H1 (cell line): ENCODE measurements around the gene OR8B4. TPM values are rescaled to one million over a fixed set of nuclear protein-coding genes. Genes with fewer than 3 reads are reported as not detected.

ENCODE experiments used
- CTCF ChIA-PET: fragments of 300-600 bp; sonication (Branson Sonifier 250); formaldehyde crosslinking; loops from one replicate; lab custom pipeline; 2021; ENCODE audit not compliant: partially characterized antibody; lab: Charles Lee
- POLR2A ChIA-PET: fragments of 300-600 bp; sonication (Branson Sonifier 250); formaldehyde crosslinking; loops from one replicate; lab custom pipeline; 2021; ENCODE audit warnings: inconsistent platforms; ENCODE audit not compliant: partially characterized antibody; lab: Charles Lee
- DNase-seq, 2 experiments: peaks; one replicate each; pipeline versions ENCODE4 v3.0.0 to v3.0.0-alpha.2; 2010 to 2022; ENCODE audit warnings: low spot score in 2 of 2, low read depth in 1 of 2, mixed read lengths in 1 of 2
- FAIRE-seq: peaks from 2 replicates; lab custom pipeline; 2011; peaks lifted over from hg19 to GRCh38; lab: Jason Lieb, UNC
- H2AFZ ChIP-seq: 2 replicates; pipeline ENCODE4 v1.8.1; 2012; ENCODE audit warnings: low read length, inconsistent platforms
- H2AK5ac ChIP-seq: 2 replicates; pipeline ENCODE4 v1.6.1; 2013; ENCODE audit warnings: low read depth, low read length
- H2BK120ac ChIP-seq: replicated peaks from 2 replicates; pipeline ENCODE3; 2013; ENCODE audit warnings: low read depth, low read length, inconsistent platforms
- H2BK12ac ChIP-seq: 2 replicates; pipeline ENCODE4 v1.6.1; 2013; ENCODE audit warnings: low read depth, low read length
- H2BK15ac ChIP-seq: 2 replicates; pipeline ENCODE4 v1.6.1; 2013; ENCODE audit warnings: low read length
- H2BK20ac ChIP-seq: 2 replicates; pipeline ENCODE4 v1.6.1; 2013; ENCODE audit warnings: low read length
- H2BK5ac ChIP-seq: 2 replicates; pipeline ENCODE4 v1.6.1; 2013; ENCODE audit warnings: low read depth, low read length
- H3K14ac ChIP-seq: 2 replicates; pipeline ENCODE4 v1.6.1; 2013; ENCODE audit warnings: inconsistent platforms; ENCODE audit not compliant: insufficient read length
- H3K18ac ChIP-seq: 2 replicates; pipeline ENCODE4 v1.6.1; 2013; ENCODE audit warnings: low read length; ENCODE audit errors: extremely low read depth
- H3K23ac ChIP-seq: 2 replicates; pipeline ENCODE4 v1.6.1; 2013; ENCODE audit warnings: inconsistent platforms; ENCODE audit not compliant: insufficient read length
- H3K23me2 ChIP-seq: 2 replicates; pipeline ENCODE4 v1.6.1; 2013; ENCODE audit warnings: low read depth, low read length
- H3K27ac ChIP-seq: 2 replicates; pipeline ENCODE4 v1.6.1; 2011; ENCODE audit warnings: low read depth, low read length, inconsistent platforms
- H3K27me3 ChIP-seq, 4 experiments: replicated peaks in 1 of 4; 1 replicate in 1 of 4; 2 replicates in 3 of 4; pipeline versions ENCODE4 v1.6.1 to v1.8.1; 2011 to 2013; ENCODE audit warnings: low read length in 3 of 4, mild to moderate bottlenecking in 3 of 4, inconsistent platforms in 2 of 4, mixed read lengths in 2 of 4, moderate library complexity in 1 of 4; ENCODE audit not compliant: control insufficient read depth in 3 of 4, insufficient read depth in 3 of 4; ENCODE audit errors: extremely low read depth in 1 of 4
- H3K36me3 ChIP-seq, 4 experiments: 2 replicates each; pipeline versions ENCODE4 v1.6.1 to v1.8.1; 2011 to 2013; ENCODE audit warnings: mild to moderate bottlenecking in 4 of 4, low read length in 3 of 4, moderate library complexity in 2 of 4, control low read depth in 1 of 4, inconsistent platforms in 1 of 4; ENCODE audit not compliant: insufficient read depth in 4 of 4, control insufficient read depth in 2 of 4
- H3K4ac ChIP-seq: replicated peaks from 2 replicates; pipeline ENCODE3; 2013; ENCODE audit warnings: low read length, low read depth, mixed read lengths, inconsistent platforms; ENCODE audit not compliant: insufficient read length
- H3K4me1 ChIP-seq, 4 experiments: replicated peaks in 1 of 4; 1 replicate in 1 of 4; 2 replicates in 3 of 4; pipeline versions ENCODE4 v1.6.1 to v1.8.1; 2011 to 2013; ENCODE audit warnings: low read length in 3 of 4, inconsistent platforms in 2 of 4, mixed read lengths in 1 of 4; ENCODE audit not compliant: insufficient read depth in 4 of 4, control insufficient read depth in 3 of 4
- H3K4me2 ChIP-seq, 2 experiments: 2 replicates each; pipeline versions ENCODE4 v1.6.1 to v1.8.1; 2011 to 2013; ENCODE audit warnings: low read depth in 2 of 2, low read length in 2 of 2, control low read depth in 1 of 2, inconsistent platforms in 1 of 2, mild to moderate bottlenecking in 1 of 2; ENCODE audit not compliant: insufficient read depth in 1 of 2
- H3K4me3 ChIP-seq, 4 experiments: fragments of 200-600, 300-600 bp in 1 of 4; sonication (generic), shearing (Covaris generic), sonication (Bioruptor Twin) in 1 of 4; 2 replicates each; pipeline versions ENCODE4 v1.5.1 to v1.8.1; 2011 to 2016; ENCODE audit warnings: low read length in 4 of 4, low read depth in 3 of 4, control low read depth in 2 of 4, inconsistent platforms in 2 of 4, mild to moderate bottlenecking in 2 of 4, mixed read lengths in 1 of 4, moderate library complexity in 1 of 4; ENCODE audit not compliant: insufficient read depth in 2 of 4; ENCODE audit errors: extremely low read depth in 1 of 4
- H3K56ac ChIP-seq: replicated peaks from 2 replicates; pipeline ENCODE3; 2013; ENCODE audit warnings: low read depth, mild to moderate bottlenecking, mixed read lengths, low read length, inconsistent platforms; ENCODE audit not compliant: insufficient read length
- H3K79me1 ChIP-seq: 2 replicates; pipeline ENCODE4 v1.6.1; 2013; ENCODE audit warnings: low read depth, low read length, control low read depth
- H3K79me2 ChIP-seq, 2 experiments: 2 replicates each; pipeline versions ENCODE4 v1.6.1 to v1.8.1; 2012 to 2013; ENCODE audit warnings: low read length in 2 of 2, mild to moderate bottlenecking in 2 of 2, inconsistent platforms in 1 of 2; ENCODE audit not compliant: insufficient read depth in 2 of 2, control insufficient read depth in 1 of 2
- H3K9ac ChIP-seq, 4 experiments: replicated peaks in 1 of 4; 1 replicate in 1 of 4; 2 replicates in 3 of 4; pipeline versions ENCODE4 v1.6.1 to v1.8.1; 2011 to 2013; ENCODE audit warnings: low read depth in 3 of 4, low read length in 3 of 4, control low read depth in 2 of 4, mild to moderate bottlenecking in 2 of 4, moderate library complexity in 2 of 4, inconsistent platforms in 1 of 4; ENCODE audit errors: extremely low read depth in 1 of 4
- H3K9me3 ChIP-seq, 2 experiments: 2 replicates each; pipeline versions ENCODE4 v1.6.1 to v1.8.1; 2012 to 2013; ENCODE audit warnings: mild to moderate bottlenecking in 2 of 2, moderate library complexity in 2 of 2, control low read depth in 1 of 2, inconsistent platforms in 1 of 2, low read depth in 1 of 2, low read length in 1 of 2, mixed read lengths in 1 of 2; ENCODE audit not compliant: insufficient read depth in 2 of 2
- H4K20me1 ChIP-seq, 2 experiments: replicated peaks in 1 of 2; 2 replicates each; pipeline versions ENCODE3 to v1.8.1; 2011 to 2013; ENCODE audit warnings: inconsistent platforms in 2 of 2, low read length in 2 of 2, mild to moderate bottlenecking in 1 of 2; ENCODE audit not compliant: insufficient read depth in 2 of 2, control insufficient read depth in 1 of 2
- H4K5ac ChIP-seq: 2 replicates; pipeline ENCODE4 v1.6.1; 2013; ENCODE audit warnings: low read length, low read depth, mixed read lengths, inconsistent platforms; ENCODE audit not compliant: insufficient read length
- H4K8ac ChIP-seq: 2 replicates; pipeline ENCODE4 v1.8.0; 2013; ENCODE audit warnings: mild to moderate bottlenecking, moderate library complexity, low read length, inconsistent platforms; ENCODE audit not compliant: insufficient read depth; ENCODE audit errors: extremely low read depth
- H4K91ac ChIP-seq: replicated peaks from 2 replicates; pipeline ENCODE3; 2013; ENCODE audit warnings: low read length, mixed read lengths, inconsistent platforms; ENCODE audit not compliant: insufficient read length
- RBBP5 ChIP-seq: IDR thresholded peaks from 2 replicates; pipeline ENCODE4 v1.7.1; 2012; ENCODE audit warnings: low read depth, mild to moderate bottlenecking, inconsistent platforms, low read length, moderate library complexity, borderline replicate concordance
- WGBS, 2 experiments: shearing (Covaris generic) in 1 of 2; methylation state at CpG; one replicate each; pipeline versions ENCODE4 v1.1.6 to v1.1.7; 2013 to 2015; ENCODE audit warnings: low lambda C conversion rate in 2 of 2, mixed read lengths in 2 of 2, inconsistent platforms in 1 of 2, low coverage in 1 of 2, missing lambda C conversion rate in 1 of 2; ENCODE audit not compliant: insufficient replicate concordance in 2 of 2, insufficient coverage in 1 of 2, insufficient read length in 1 of 2; ENCODE audit errors: extremely low coverage in 1 of 2, missing lambda C conversion rate in 1 of 2; 5-methylcytosine and 5-hydroxymethylcytosine counted together
- polyA plus RNA-seq, 7 experiments: library from polyadenylated mRNA; depleted of rRNA in 3 of 7; stranded (reverse) in 5 of 7; unstranded in 2 of 7; fragments of >200 nt in 5 of 7; fragments of 200-250 nt in 2 of 7; gene quantifications; 1 replicate in 5 of 7; 2 replicates in 1 of 7; 4 replicates in 1 of 7; pipeline versions ENCODE4 v1.2.1 to v1.2.3, GENCODE V29; 2011 to 2013; ENCODE audit warnings: missing spikeins in 2 of 7, mixed read lengths in 2 of 7
- total RNA-seq: library from RNA; stranded (reverse); fragmentation: NEBNext Ultra II Directional; extraction: Animal tissue kit (Norgen Biotek cat#: 25700); gene quantifications from 2 replicates; pipeline ENCODE4 v1.2.1, GENCODE V29; 2021

OR8B4 gene
- total and polyA plus RNA-seq, 2 of the 8 experiments (the other 6 are each of a cell fraction or from before 2014, with no cell fraction given) = not detected

DNA sequence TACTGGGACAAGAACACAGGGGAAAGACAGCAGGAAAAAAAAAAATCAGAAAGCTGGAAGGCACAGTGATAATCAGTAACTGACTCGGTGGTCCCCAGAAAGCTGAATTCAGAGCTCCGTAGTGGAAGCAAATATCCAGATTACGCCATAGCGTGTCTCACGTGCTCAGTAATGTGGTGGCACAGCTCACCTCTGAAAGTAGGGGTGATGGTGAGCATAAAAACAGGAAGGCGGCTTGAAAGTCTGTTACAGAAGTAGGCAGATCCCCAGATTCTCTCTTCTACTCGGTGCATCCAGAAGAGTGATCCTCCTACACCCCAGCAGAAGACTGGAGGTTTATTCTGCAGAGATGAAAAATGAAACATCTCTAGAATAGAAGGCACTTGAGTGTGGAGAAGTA, 14.8 kb downstream of the OR8B4 start:
- H3K14ac ChIP-seq = no peak overlapping the region
- POLR2A ChIA-PET = interaction anchor here (0.6 kb wide), 1 partner anchor 223 kb away, joined by 3 read pairs; no protein-coding TSS in a partner anchor
- H3K79me2 ChIP-seq = no peaks in the 10 kb centered on the region
- no peak for TF ChIP-seq RBBP5

More for the DNA sequence above, 14.8 kb downstream of the OR8B4 start:
- Histone ChIP-seq H2AFZ (no peak overlapping the region), H3K23ac (no peak overlapping the region), H4K5ac (no peak overlapping the region), H3K9ac (no peak overlapping the region), H2BK120ac (no peak overlapping the region), H3K4ac (no peak overlapping the region), H2BK12ac (no peak overlapping the region), H2BK5ac (no peak overlapping the region), H2AK5ac (no peak overlapping the region), H3K9me3 (no peaks in the 10 kb centered on the region), H3K79me1 (no peaks in the 10 kb centered on the region), H4K8ac (no peak overlapping the region), H3K23me2 (no peaks in the 10 kb centered on the region), H3K56ac (no peak overlapping the region), H4K20me1 (no peaks in the 10 kb centered on the region), H3K4me2 (no peak overlapping the region), H2BK20ac (no peak overlapping the region), H3K36me3 (no peaks in the 10 kb centered on the region), H3K4me3 (no peak overlapping the region), H3K27ac (no peak overlapping the region), H3K18ac (no peak overlapping the region), H4K91ac (no peak overlapping the region), H3K4me1 (no peaks in the 10 kb centered on the region), H2BK15ac (no peak overlapping the region), H3K27me3 (no peaks in the 10 kb centered on the region)
- FAIRE-seq (no peak), DNase-seq (no peak)
- 95% methylated on average over 7 of the region's 7 CpGs; no CpG with 5 or more reads in 1 of the 2 experiments for WGBS, 2 experiments
- CTCF ChIA-PET = interaction anchor here (1.3 kb wide), 1 partner anchor 126 kb away, joined by 4 read pairs; no protein-coding TSS in a partner anchor
